ENCODE results near the gene SMPX.

DNA sequence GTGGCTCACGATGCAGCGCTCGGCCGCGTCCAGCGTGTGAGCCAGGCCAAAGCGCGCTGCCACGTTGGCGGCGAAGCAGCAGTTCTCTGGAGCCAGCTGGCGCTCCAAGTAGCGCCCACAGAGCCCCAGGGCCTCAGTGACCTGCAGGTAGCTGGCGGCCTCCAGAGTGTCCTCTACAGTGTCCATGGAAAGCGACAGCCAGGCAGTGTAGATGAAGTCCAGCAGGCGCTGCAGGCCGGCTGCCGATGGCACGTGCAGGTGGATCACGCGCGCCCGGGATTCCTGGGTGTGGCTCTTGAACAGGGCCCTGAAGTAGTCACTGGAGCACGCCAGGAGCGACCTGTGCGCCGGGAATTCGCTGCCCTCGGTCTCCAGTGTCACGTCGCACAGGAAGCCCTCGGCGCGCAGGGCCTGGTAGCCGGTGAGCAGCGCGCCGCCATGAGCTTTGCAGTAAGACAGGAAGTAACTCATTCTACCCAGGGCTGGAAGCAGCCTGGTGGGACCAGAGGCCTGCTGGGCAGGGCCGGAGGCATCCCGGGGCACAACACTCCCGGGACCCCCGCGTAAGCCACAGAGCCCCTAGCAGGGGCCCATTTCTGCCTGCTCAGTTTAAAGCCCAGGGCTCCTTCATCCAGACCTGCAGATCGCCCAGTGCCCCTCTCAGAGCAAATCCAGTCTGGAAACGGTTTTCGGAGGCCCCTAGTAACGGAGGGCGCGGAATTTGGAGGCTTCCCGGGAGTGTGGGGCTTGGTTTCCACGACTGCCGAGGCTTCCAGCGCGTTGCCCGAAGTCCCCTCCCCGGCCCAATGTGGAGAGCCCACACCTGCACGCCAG lies 100.4 kb downstream of the SMPX start:
- no peak for TF ChIP-seq EP300 (IDR thresholded peaks at IDR 0.05)
- TF ChIP-seq, protein P1, sequence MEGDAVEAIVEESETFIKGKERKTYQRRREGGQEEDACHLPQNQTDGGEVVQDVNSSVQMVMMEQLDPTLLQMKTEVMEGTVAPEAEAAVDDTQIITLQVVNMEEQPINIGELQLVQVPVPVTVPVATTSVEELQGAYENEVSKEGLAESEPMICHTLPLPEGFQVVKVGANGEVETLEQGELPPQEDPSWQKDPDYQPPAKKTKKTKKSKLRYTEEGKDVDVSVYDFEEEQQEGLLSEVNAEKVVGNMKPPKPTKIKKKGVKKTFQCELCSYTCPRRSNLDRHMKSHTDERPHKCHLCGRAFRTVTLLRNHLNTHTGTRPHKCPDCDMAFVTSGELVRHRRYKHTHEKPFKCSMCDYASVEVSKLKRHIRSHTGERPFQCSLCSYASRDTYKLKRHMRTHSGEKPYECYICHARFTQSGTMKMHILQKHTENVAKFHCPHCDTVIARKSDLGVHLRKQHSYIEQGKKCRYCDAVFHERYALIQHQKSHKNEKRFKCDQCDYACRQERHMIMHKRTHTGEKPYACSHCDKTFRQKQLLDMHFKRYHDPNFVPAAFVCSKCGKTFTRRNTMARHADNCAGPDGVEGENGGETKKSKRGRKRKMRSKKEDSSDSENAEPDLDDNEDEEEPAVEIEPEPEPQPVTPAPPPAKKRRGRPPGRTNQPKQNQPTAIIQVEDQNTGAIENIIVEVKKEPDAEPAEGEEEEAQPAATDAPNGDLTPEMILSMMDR (IDR thresholded peaks at IDR 0.05): no peak

Data from sigmoid colon (tissue), 4 donors.